Stimulated activated CD4-positive, alpha-beta T cell treated with anti-CD3 and anti-CD28 coated beads, Interleukin-2, amount 100 ng/mL, for 4 hours (primary cell): ENCODE results near the gene PRR20D.
"Not testable (repeated sequence)": the region's sequence is repeated elsewhere in the genome, so short reads cannot be mapped to it uniquely, and the experiment has no call there.

Source experiments
- DNase-seq: peaks from one replicate; pipeline ENCODE4 v3.0.0-alpha.2; 2020; ENCODE audit warnings: low read depth

The PRR20D gene

GRCh38 chr13:57160332-57160731, at the start of gene PRR20D:
Gene PRR20D (plus strand): TSS chr13:57160632. CDS start chr13:57161019, 387 bp downstream.
- DNase-seq = not testable (repeated sequence)

- DNase-seq = no peak
Measured at GRCh38 chr13:57114945-57115344, 45.5 kb upstream of the PRR20D start.

GRCh38 chr13:57123681-57124080, 36.8 kb upstream of the PRR20D start:
- DNase-seq = no peak

- no peak for DNase-seq
Measured at GRCh38 chr13:57128909-57129308, 31.5 kb upstream of the PRR20D start.

GRCh38 chr13:57136093-57136492, 24.3 kb upstream of the PRR20D start:
- DNase-seq = no peak

GRCh38 chr13:57137585-57137984, 22.8 kb upstream of the PRR20D start:
- DNase-seq = no peak

- DNase-seq = no peak
Measured at GRCh38 chr13:57138988-57139387, 21.4 kb upstream of the PRR20D start.

GRCh38 chr13:57139781-57140180, 20.7 kb upstream of the PRR20D start:
- not testable (repeated sequence) for DNase-seq

GRCh38 chr13:57140235-57140968, 20.0 kb upstream of the PRR20D start, which contains the start of gene PRR20A:
Gene PRR20A (plus strand): TSS chr13:57140918. CDS start chr13:57141305, 387 bp downstream.
- DNase-seq = not testable (repeated sequence)

- not testable (repeated sequence) for DNase-seq
Measured at GRCh38 chr13:57147188-57147587, 13.2 kb upstream of the PRR20D start, which contains the start of gene PRR20B. Gene PRR20B (plus strand): TSS chr13:57147488. CDS start chr13:57147875, 387 bp downstream.

- not testable (repeated sequence) for DNase-seq
Measured at GRCh38 chr13:57148106-57148505, 12.3 kb upstream of the PRR20D start.

GRCh38 chr13:57153761-57154160, 6.7 kb upstream of the PRR20D start, which contains the start of gene PRR20C:
Gene PRR20C (plus strand): TSS chr13:57154061. CDS start chr13:57154448, 387 bp downstream.
- DNase-seq = not testable (repeated sequence)

GRCh38 chr13:57166897-57167296, 6.5 kb downstream of the PRR20D start, which contains the start of gene PRR20E:
Gene PRR20E (plus strand): TSS chr13:57167197. CDS start chr13:57167584, 387 bp downstream.
- DNase-seq = not testable (repeated sequence)

GRCh38 chr13:57191667-57192066, 31.2 kb downstream of the PRR20D start:
- DNase-seq = no peak

GRCh38 chr13:57212989-57213388, 52.6 kb downstream of the PRR20D start:
- no peak for DNase-seq
